ENCODE results near the gene UBE3B.

DNA sequence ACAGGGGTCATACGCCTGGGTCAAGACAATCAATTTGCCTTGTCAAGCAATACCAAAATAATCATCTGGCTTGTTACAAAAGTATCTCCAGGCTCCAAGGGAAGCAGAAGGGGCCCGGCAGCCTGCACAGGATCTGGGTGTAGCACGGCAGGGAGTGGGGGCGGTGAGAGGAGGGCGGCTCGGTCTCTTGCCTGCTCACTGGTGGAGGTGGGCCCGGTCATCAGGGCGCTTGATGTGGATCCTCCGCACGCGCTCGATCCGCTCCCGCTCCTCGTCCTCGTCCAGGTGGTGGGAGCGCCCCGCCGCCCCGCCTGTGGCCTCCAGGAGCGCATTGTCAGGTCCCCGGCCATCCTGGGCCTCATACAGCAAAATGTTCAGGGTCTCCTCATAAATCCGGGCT, 26.0 kb upstream of the UBE3B start:
- TF ChIP-seq, protein P1, sequence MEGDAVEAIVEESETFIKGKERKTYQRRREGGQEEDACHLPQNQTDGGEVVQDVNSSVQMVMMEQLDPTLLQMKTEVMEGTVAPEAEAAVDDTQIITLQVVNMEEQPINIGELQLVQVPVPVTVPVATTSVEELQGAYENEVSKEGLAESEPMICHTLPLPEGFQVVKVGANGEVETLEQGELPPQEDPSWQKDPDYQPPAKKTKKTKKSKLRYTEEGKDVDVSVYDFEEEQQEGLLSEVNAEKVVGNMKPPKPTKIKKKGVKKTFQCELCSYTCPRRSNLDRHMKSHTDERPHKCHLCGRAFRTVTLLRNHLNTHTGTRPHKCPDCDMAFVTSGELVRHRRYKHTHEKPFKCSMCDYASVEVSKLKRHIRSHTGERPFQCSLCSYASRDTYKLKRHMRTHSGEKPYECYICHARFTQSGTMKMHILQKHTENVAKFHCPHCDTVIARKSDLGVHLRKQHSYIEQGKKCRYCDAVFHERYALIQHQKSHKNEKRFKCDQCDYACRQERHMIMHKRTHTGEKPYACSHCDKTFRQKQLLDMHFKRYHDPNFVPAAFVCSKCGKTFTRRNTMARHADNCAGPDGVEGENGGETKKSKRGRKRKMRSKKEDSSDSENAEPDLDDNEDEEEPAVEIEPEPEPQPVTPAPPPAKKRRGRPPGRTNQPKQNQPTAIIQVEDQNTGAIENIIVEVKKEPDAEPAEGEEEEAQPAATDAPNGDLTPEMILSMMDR (IDR thresholded peaks at IDR 0.05; ENCODE audit: insufficient read depth, low read length) = no peak
- TF ChIP-seq SPI1 (IDR thresholded peaks at IDR 0.05; ENCODE audit: borderline replicate concordance, low read depth) (no peak), POLR2AphosphoS5 (IDR thresholded peaks at IDR 0.05; ENCODE audit: low read depth) (no peak)
- TF ChIP-seq, protein P2, sequence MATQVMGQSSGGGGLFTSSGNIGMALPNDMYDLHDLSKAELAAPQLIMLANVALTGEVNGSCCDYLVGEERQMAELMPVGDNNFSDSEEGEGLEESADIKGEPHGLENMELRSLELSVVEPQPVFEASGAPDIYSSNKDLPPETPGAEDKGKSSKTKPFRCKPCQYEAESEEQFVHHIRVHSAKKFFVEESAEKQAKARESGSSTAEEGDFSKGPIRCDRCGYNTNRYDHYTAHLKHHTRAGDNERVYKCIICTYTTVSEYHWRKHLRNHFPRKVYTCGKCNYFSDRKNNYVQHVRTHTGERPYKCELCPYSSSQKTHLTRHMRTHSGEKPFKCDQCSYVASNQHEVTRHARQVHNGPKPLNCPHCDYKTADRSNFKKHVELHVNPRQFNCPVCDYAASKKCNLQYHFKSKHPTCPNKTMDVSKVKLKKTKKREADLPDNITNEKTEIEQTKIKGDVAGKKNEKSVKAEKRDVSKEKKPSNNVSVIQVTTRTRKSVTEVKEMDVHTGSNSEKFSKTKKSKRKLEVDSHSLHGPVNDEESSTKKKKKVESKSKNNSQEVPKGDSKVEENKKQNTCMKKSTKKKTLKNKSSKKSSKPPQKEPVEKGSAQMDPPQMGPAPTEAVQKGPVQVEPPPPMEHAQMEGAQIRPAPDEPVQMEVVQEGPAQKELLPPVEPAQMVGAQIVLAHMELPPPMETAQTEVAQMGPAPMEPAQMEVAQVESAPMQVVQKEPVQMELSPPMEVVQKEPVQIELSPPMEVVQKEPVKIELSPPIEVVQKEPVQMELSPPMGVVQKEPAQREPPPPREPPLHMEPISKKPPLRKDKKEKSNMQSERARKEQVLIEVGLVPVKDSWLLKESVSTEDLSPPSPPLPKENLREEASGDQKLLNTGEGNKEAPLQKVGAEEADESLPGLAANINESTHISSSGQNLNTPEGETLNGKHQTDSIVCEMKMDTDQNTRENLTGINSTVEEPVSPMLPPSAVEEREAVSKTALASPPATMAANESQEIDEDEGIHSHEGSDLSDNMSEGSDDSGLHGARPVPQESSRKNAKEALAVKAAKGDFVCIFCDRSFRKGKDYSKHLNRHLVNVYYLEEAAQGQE (IDR thresholded peaks at IDR 0.05; ENCODE audit: insufficient replicate concordance, low read depth) = no peak
